ELR (cell line): ENCODE measurements around the gene ZNF562.
A peak's percentile ranks its signal among the peaks of the same experiment; 100 is the strongest.

Source experiments
- DNase-seq: peaks from one replicate; pipeline ENCODE4 v3.0.0-alpha.2; 2015; ENCODE audit warnings: low read depth

The ZNF562 gene

DNA sequence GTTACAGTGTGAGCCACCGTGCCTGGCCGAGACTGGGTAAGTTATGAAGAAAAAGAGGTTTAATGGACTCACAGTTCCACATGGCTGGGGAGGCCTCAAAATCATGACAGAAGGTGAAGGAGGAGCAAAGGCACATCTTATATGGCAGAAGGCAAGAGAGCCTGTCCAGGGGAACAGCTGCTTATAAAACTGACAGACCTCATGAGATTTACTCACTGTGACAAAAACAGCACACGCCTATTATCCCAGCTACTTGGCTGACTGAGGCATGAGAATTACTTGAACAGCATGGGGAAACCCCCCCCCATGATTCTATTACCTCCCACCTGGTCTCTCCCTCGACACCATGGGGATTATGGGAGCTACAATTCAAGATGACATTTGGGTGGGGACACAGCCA lies 30.4 kb downstream of the ZNF562 start:
- no peak for DNase-seq

DNA sequence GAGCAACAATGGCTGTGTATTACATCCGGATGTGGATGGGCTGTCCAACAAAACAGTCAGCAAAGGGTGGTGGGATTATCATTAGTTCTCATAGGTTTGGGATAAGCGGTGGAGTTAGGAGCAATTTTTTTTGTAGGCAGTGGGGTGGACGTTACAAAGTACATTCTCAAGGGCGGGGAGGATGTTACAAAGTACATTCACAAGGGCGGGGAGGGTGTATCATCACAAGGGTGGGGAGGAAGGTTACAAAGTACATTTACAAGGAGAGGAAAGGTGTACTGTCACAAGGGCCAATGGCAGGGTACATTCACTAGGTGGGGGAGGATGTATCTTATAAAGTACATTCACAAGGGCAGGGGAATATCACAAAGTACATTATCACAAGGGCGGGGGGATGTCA lies 33.1 kb downstream of the ZNF562 start:
- DNase-seq = no peak

DNA sequence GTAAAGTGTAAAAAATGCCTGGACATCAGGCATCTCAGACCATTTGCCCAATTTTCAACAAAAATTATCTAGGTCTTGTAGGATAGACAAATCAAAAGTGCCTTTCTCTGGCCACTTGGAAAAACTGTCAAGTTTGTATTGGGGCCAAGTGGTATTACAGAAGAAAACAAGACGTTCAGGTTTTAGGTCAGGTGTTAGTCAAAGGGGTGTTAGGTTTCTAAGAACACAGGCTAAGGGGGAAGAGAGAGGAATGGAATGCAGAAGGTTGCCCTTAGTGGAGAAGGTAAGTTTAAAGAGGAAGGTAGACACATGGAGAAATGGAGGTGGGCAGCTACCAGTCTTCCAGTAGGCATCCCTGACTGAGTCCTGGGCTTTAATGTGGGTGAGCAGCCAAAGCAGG lies 33.9 kb downstream of the ZNF562 start:
- no peak for DNase-seq

DNA sequence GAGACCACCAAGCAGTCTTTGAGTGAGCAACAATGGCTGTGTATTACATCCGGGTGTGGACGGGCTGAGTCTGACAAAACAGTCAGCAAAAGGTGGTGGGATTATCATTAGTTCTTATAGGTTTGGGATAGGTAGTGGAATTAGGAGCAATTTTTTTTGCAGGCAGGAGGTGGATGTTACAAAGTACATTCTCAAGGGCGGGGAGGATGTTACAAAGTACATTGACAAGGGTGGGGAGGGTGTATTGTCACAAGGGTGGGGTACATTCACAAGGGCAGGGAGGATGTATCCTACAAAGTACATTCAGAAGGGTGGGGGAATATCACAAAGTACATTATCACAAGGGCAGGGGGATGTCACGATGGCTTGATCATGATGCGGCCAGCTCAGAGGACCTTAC lies 38.9 kb downstream of the ZNF562 start:
- no peak for DNase-seq

DNA sequence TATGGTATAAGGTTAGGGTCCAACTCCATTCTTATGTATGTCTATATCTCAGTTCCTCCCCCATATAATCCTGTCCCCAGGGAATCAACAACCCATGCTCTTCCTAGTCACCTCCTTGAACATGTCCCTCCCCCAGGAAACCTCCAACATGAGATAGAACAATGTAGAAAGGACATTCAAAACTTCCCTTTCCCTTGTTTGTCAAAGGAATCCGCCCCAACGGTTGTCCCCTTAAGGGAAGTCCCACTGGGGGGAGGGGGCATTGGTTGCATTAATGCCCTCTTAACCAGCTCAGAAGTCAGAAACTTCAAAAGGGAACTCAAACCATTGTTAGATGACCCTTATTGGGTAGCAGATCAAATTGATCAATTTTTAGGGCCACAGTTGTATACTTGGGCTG lies 47.0 kb downstream of the ZNF562 start:
- DNase-seq = no peak

DNA sequence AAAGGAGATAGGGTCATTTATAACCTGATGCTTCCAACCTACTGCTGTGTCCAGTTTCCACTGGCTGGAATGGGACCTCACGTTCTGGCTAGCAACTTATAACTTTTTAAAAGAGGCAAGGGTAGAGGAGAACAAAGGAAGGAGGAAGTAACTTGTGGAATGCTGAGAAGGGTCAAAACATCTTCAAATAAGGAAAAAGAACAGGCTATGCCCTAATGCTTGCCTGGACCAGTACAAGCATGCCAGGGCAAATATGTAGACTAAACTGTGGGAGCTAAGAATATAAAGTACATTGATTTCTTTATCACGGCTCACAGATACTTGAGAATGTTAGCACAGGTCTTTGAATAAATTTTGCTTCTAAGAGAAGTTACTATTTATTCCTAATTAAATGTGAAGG lies 52.4 kb downstream of the ZNF562 start:
- DNase-seq = no peak

DNA sequence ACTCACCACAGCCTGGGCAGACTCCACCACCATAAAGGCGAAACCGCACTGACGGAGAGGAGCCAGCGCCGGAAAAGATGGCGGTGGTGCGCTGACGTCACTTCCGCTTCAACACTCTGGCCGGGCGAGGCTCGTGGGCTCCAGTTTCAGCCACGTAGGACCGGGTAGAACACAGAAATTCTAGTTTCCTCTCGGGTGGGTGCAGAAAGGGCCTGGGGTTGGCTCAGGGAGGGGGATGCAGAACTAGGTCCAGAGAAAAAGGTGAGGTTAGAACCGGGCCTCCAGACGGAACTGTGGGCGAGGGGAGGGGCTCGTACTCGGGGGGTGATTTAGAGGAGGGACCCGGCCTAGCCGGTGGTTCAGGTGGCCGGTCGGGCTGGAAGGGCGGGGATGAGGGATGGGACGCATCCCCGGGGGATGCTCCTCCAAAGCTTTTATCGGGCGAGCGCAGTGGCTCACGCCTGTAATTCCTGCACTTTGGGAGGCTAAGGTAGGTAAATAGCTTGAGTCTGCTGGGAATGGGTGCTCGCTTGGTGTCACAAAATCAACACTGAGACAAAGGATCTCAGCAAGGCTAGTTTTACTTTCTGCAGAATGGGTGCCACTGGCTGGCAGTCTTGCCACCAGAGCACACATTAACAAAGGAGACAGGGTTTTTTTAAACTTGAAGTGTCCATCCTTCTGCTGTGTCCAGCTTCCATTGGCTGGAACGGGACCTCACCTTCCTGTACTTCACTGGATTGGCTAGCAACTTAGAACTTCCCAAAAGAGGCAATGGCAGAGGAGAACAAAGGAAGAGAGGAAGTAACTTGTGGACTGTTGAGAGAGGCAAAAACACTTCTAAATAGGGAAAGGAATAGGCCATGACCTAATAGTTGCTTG lies 53.5 kb downstream of the ZNF562 start, which contains the start of gene ZNF561:
TSS of gene ZNF561 (minus strand) at position 77 of the 882 bp plus-strand sequence. CDS start 1,776 bp downstream, outside the sequence.
- peak; percentile 90 for DNase-seq

DNA sequence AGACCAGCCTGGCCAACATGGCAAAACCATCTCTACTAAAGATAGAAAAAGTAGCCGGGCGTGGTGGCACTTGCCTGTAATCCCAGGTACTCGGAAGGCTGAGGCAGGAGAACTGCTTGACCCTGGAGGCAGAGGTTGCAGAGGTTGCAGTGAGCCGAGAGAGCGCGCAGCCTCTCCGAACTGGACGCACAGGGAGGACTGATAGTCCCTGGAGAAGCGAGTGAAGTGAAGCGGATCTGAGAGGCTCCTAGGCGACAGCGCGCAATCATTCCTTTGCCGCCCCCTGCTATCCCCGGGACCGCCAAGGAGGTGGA lies 54.1 kb downstream of the ZNF562 start:
- no peak for DNase-seq

DNA sequence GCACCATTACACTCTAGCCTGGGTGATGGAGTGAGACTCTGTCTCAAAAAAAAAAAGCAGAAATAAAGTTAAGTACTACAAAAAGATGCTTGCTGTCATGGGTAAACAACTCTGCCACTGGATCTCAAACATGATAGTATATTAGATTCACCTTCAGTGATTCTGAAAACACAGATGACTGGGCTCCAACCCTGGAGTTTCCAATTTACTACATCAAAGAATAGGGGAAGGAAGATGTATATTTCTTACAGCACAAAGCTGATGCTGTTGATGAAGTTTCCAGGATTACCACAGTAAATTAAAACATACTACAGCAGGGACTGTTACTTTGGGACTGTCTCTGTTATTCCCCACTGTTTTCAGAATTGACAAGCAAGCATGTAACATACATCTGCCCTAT lies 59.1 kb downstream of the ZNF562 start:
- no peak for DNase-seq

DNA sequence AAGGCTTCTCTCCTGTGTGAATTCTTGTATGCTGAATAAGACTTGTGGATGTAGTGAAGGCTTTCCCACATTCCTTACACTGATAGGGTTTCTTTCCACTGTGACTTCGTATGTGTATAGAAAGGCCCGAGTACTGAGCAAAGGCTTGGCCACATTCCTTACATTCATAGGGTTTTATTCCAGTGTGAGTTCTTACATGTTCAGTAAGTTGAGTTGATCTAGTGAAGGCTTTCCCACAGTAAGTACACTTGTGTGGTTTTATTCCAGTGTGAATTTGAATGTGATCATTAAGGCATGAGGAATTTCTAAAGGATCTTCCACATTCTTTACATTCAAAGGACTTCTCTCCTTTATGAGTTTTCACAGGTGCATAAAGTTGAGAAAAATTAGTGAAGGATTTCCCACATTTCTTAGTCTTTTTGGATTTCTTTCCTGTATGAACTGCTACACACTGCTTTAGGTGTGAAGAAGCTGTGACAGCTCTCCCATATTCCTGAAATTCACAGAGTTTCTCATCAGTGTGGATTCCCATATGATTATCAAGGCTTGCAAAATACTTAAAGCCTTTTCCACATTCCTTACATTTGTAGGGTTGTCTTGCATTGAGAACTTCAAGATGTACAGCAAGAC lies 64.3 kb downstream of the ZNF562 start:
- no peak for DNase-seq

DNA sequence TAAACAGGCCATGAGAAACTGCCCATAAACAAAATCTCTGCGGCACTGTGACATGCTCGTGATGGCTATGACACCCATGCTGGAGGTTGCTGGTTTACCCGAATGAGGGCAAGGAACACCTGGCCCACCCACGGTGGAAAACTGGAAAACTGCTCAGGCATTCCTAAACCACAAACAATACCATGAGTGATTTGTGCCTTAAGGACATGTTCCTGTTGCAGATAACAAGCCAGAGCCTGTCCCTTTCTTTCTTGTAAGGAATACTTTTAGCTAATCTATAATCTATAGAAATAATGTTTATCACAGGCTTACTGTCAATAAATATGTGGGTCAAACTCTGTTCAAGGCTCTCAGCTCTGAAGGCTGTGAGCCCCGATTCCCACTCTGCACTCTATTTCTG lies 66.0 kb downstream of the ZNF562 start:
- DNase-seq = no peak

DNA sequence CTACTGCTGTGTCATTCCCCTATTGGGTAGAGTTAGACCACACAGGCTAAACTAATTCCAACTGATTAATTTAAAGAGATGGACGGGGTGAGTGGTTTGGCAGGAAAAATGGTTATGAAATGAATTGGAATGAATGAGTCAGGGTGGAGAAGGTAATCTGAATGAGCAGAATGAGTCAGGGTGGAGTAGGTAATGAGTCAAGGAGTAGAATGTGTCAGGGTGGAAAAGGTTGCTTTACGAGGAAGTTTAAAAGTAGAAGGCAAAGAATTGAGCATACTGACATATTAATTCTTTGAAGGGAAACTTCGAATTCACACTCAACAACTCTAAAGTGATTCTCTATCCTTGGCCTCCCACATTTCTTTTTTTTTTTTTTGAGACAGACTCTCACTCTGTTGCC lies 77.9 kb downstream of the ZNF562 start:
- peak; percentile 96 for DNase-seq
